ENCODE measurements around the gene EXOC6B. TPM values are rescaled to one million over a fixed set of nuclear protein-coding genes. Genes with fewer than 3 reads are reported as not detected.

Gene EXOC6B
- total and polyA plus RNA-seq, 10 of the 15 experiments (the other 5 are each of a cell fraction or from before 2014, with no cell fraction given): 0.23 to 2.2 (median 1.2) TPM

DNA sequence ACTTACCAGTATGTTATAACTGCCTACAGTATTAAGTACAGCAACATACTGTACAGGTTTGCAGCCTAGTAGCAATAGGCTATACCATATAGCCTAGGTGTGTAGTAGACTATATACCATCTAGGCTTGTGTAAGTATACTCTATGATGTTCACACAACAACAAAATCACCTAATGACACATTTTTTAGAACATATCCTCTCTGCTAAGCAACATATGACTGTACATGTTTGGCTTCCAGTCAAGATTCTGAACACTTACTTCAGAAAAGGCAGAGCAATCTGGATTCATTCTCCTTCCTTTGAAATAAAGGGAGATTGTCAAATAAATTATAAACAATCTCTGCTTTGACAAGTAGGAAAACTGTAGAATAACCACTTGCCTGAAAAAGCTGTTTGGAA is 81.8 kb downstream of the EXOC6B start:
- DNase-seq (ENCODE audit: low read depth, low spot score) (no peak), FAIRE-seq (no peak), ATAC-seq (no peak)
- Histone ChIP-seq H3K4me2 (ENCODE audit: control insufficient read depth, insufficient read depth) (no peak overlapping the region), H3K9ac (ENCODE audit: control insufficient read depth, insufficient read depth, low read length) (no peak overlapping the region), H2AFZ (ENCODE audit: control insufficient read depth, low read depth, low read length) (no peak overlapping the region), H3K27ac (ENCODE audit: control insufficient read depth, insufficient read depth) (no peak overlapping the region), H3K9me3 (replicated peaks; ENCODE audit: control insufficient read depth, insufficient read depth, low read length) (no peaks in the 10 kb centered on the region), H3K79me2 (ENCODE audit: control insufficient read depth, insufficient read depth, low read length) (no peaks in the 10 kb centered on the region), H4K20me1 (ENCODE audit: control insufficient read depth, insufficient read depth) (no peaks in the 10 kb centered on the region), H3K36me3 (ENCODE audit: control insufficient read depth in 2 of 2, insufficient read depth in 2 of 2, low read length in 1 of 2) (no peaks in the 10 kb centered on the region), H3K4me3 (no peak overlapping the region), H3K4me1 (ENCODE audit: control insufficient read depth, insufficient read depth, low read length) (no peaks in the 10 kb centered on the region), H3K27me3 (replicated peaks in 1 of 2; ENCODE audit: control insufficient read depth in 2 of 2, insufficient read depth in 2 of 2, low read length in 1 of 2) (no peaks in the 10 kb centered on the region)
- RAD21 ChIA-PET (ENCODE audit: unreplicated experiment): interaction anchor here (0.6 to 1.4 kb wide), 3 partner anchors 88 to 988 kb away, joined by 3 to 4 read pairs (median 3); no protein-coding TSS in a partner anchor
- in situ Hi-C loops (cut with MboI) (loop anchor here (10.0 kb wide), 1 partner anchor 1219 kb away; no protein-coding TSS in a partner anchor), intact Hi-C loops (cut with micrococcal nuclease; ENCODE audit: unreplicated experiment) (loop anchor here (2.0 kb wide), 1 partner anchor 1195 kb away; no protein-coding TSS in a partner anchor)
- CTCF ChIA-PET: interaction anchor here (0.7 to 3.5 kb wide), 4 partner anchors 10 to 1445 kb away, joined by 3 to 21 read pairs (median 6); no protein-coding TSS in a partner anchor
- SMC1A ChIA-PET (ENCODE audit: uncharacterized antibody, unreplicated experiment): interaction anchor here (0.9 to 1.3 kb wide), 3 partner anchors 10 to 820 kb away, joined by 3 to 4 read pairs (median 3); no protein-coding TSS in a partner anchor
- no TSS peak for BruUV-seq (replicated peaks)
- POLR2A ChIA-PET: no interaction called here
- TF ChIP-seq HCFC1 (IDR thresholded peaks at IDR 0.05; ENCODE audit: low read length) (no peak), ESRRA (IDR thresholded peaks at IDR 0.05; ENCODE audit: low read length) (no peak), JUNB (IDR thresholded peaks at IDR 0.05) (no peak), IKZF1 (conservative IDR thresholded peaks at IDR 0.05) (no peak), RFX5 (IDR thresholded peaks at IDR 0.05; ENCODE audit: low read depth, low read length) (no peak), DPF2 (IDR thresholded peaks at IDR 0.05) (no peak), MEF2A (IDR thresholded peaks at IDR 0.05; ENCODE audit: insufficient read depth, low read depth, low read length) (no peak), CBX3 (IDR thresholded peaks at IDR 0.05; ENCODE audit: borderline replicate concordance, low read depth) (no peak), PML (IDR thresholded peaks at IDR 0.05; ENCODE audit: low read length) (no peak), SUPT20H (IDR thresholded peaks at IDR 0.05; ENCODE audit: borderline replicate concordance, control insufficient read depth, low read depth, low read length) (no peak), HDAC6 (IDR thresholded peaks at IDR 0.05; ENCODE audit: unreplicated experiment) (no peak)
- TF ChIP-seq, protein P1, sequence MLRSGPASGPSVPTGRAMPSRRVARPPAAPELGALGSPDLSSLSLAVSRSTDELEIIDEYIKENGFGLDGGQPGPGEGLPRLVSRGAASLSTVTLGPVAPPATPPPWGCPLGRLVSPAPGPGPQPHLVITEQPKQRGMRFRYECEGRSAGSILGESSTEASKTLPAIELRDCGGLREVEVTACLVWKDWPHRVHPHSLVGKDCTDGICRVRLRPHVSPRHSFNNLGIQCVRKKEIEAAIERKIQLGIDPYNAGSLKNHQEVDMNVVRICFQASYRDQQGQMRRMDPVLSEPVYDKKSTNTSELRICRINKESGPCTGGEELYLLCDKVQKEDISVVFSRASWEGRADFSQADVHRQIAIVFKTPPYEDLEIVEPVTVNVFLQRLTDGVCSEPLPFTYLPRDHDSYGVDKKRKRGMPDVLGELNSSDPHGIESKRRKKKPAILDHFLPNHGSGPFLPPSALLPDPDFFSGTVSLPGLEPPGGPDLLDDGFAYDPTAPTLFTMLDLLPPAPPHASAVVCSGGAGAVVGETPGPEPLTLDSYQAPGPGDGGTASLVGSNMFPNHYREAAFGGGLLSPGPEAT (IDR thresholded peaks at IDR 0.05; ENCODE audit: low read depth): no peak
- TF ChIP-seq, protein P2, sequence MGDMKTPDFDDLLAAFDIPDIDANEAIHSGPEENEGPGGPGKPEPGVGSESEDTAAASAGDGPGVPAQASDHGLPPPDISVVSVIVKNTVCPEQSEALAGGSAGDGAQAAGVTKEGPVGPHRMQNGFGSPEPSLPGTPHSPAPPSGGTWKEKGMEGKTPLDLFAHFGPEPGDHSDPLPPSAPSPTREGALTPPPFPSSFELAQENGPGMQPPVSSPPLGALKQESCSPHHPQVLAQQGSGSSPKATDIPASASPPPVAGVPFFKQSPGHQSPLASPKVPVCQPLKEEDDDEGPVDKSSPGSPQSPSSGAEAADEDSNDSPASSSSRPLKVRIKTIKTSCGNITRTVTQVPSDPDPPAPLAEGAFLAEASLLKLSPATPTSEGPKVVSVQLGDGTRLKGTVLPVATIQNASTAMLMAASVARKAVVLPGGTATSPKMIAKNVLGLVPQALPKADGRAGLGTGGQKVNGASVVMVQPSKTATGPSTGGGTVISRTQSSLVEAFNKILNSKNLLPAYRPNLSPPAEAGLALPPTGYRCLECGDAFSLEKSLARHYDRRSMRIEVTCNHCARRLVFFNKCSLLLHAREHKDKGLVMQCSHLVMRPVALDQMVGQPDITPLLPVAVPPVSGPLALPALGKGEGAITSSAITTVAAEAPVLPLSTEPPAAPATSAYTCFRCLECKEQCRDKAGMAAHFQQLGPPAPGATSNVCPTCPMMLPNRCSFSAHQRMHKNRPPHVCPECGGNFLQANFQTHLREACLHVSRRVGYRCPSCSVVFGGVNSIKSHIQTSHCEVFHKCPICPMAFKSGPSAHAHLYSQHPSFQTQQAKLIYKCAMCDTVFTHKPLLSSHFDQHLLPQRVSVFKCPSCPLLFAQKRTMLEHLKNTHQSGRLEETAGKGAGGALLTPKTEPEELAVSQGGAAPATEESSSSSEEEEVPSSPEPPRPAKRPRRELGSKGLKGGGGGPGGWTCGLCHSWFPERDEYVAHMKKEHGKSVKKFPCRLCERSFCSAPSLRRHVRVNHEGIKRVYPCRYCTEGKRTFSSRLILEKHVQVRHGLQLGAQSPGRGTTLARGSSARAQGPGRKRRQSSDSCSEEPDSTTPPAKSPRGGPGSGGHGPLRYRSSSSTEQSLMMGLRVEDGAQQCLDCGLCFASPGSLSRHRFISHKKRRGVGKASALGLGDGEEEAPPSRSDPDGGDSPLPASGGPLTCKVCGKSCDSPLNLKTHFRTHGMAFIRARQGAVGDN (IDR thresholded peaks at IDR 0.05): no peak
- TF ChIP-seq, protein P3, sequence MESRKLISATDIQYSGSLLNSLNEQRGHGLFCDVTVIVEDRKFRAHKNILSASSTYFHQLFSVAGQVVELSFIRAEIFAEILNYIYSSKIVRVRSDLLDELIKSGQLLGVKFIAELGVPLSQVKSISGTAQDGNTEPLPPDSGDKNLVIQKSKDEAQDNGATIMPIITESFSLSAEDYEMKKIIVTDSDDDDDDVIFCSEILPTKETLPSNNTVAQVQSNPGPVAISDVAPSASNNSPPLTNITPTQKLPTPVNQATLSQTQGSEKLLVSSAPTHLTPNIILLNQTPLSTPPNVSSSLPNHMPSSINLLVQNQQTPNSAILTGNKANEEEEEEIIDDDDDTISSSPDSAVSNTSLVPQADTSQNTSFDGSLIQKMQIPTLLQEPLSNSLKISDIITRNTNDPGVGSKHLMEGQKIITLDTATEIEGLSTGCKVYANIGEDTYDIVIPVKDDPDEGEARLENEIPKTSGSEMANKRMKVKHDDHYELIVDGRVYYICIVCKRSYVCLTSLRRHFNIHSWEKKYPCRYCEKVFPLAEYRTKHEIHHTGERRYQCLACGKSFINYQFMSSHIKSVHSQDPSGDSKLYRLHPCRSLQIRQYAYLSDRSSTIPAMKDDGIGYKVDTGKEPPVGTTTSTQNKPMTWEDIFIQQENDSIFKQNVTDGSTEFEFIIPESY (IDR thresholded peaks at IDR 0.05): no peak
- TF ChIP-seq, protein P4, sequence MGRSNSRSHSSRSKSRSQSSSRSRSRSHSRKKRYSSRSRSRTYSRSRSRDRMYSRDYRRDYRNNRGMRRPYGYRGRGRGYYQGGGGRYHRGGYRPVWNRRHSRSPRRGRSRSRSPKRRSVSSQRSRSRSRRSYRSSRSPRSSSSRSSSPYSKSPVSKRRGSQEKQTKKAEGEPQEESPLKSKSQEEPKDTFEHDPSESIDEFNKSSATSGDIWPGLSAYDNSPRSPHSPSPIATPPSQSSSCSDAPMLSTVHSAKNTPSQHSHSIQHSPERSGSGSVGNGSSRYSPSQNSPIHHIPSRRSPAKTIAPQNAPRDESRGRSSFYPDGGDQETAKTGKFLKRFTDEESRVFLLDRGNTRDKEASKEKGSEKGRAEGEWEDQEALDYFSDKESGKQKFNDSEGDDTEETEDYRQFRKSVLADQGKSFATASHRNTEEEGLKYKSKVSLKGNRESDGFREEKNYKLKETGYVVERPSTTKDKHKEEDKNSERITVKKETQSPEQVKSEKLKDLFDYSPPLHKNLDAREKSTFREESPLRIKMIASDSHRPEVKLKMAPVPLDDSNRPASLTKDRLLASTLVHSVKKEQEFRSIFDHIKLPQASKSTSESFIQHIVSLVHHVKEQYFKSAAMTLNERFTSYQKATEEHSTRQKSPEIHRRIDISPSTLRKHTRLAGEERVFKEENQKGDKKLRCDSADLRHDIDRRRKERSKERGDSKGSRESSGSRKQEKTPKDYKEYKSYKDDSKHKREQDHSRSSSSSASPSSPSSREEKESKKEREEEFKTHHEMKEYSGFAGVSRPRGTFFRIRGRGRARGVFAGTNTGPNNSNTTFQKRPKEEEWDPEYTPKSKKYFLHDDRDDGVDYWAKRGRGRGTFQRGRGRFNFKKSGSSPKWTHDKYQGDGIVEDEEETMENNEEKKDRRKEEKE (IDR thresholded peaks at IDR 0.05): no peak

All from GM12878 (cell line).